GM18520 (cell line): ENCODE measurements around the gene C10orf90.
"Not testable (repeated sequence)": the region's sequence is repeated elsewhere in the genome, so short reads cannot be mapped to it uniquely, and the experiment has no call there.

Experiments
- ATAC-seq: cut with Tn5 transposase; IDR thresholded peaks from one replicate; pipeline ENCODE4 v1.9.1; 2021; ENCODE audit not compliant: unreplicated experiment

The C10orf90 gene

GRCh38 chr10:126398383-126398743 is 272.1 kb downstream of the C10orf90 start:
- no peak for ATAC-seq

GRCh38 chr10:126397640-126398382 is 272.7 kb downstream of the C10orf90 start:
- no peak for ATAC-seq

- no peak for ATAC-seq
Measured at GRCh38 chr10:126397156-126397555, 273.3 kb downstream of the C10orf90 start.

GRCh38 chr10:126394948-126395347 is 275.5 kb downstream of the C10orf90 start:
- no peak for ATAC-seq

- ATAC-seq: no peak
Measured at GRCh38 chr10:126393076-126393475, 277.4 kb downstream of the C10orf90 start.

- no peak for ATAC-seq
Measured at GRCh38 chr10:126392469-126392868, 278.0 kb downstream of the C10orf90 start.

- ATAC-seq: no peak
Measured at GRCh38 chr10:126392068-126392467, 278.4 kb downstream of the C10orf90 start.

GRCh38 chr10:126391192-126391885 is 279.2 kb downstream of the C10orf90 start:
- ATAC-seq: no peak

GRCh38 chr10:126390324-126390723 is 280.2 kb downstream of the C10orf90 start:
- ATAC-seq: no peak

- ATAC-seq: no peak
Measured at GRCh38 chr10:126387931-126388911, 282.3 kb downstream of the C10orf90 start, which contains the start of gene ADAM12. Gene ADAM12, minus strand, starts transcription at chr10:126388477. Its CDS starts 332 bp downstream, at chr10:126388145.

- no peak for ATAC-seq
Measured at GRCh38 chr10:126387041-126387921, 283.2 kb downstream of the C10orf90 start.

- no peak for ATAC-seq
Measured at GRCh38 chr10:126384269-126384873, 286.1 kb downstream of the C10orf90 start.

- ATAC-seq: no peak
Measured at GRCh38 chr10:126380352-126381076, 290.0 kb downstream of the C10orf90 start.

- not testable (repeated sequence) for ATAC-seq
Measured at GRCh38 chr10:126379166-126379565, 291.3 kb downstream of the C10orf90 start.

GRCh38 chr10:126376956-126377355 is 293.5 kb downstream of the C10orf90 start:
- ATAC-seq: no peak

GRCh38 chr10:126375926-126376554 is 294.5 kb downstream of the C10orf90 start:
- ATAC-seq: no peak

GRCh38 chr10:126375299-126375698 is 295.2 kb downstream of the C10orf90 start:
- ATAC-seq: no peak
